Measurements from ENCODE around the gene TMEM178B. TPM values are rescaled to one million over a fixed set of nuclear protein-coding genes. Genes with fewer than 3 reads are reported as not detected.
A peak's percentile ranks its signal among the peaks of the same experiment; 100 is the strongest.

The TMEM178B gene
- total and polyA plus RNA-seq, 2 donors (not counting 1 experiment from before 2014, with no cell fraction given) = 0.28 to 0.96 TPM

GRCh38 chr7:141071260-141071854, 2.5 kb upstream of the TMEM178B start:
- H3K4me1 Mint-ChIP-seq = peaks cover 25% of the 10 kb centered on the region
- TF ChIP-seq EZH2 (IDR thresholded peaks at IDR 0.05; ENCODE audit: borderline replicate concordance, insufficient read depth, low read depth, low read length, poor library complexity, severe bottlenecking) (no peak), CTCF (IDR thresholded peaks at IDR 0.05) (no peak)
- H3K27me3 Mint-ChIP-seq = peaks cover 41% of the 10 kb centered on the region
- Histone ChIP-seq H4K20me1 (ENCODE audit: control insufficient read depth, insufficient read depth, low read length, poor library complexity, severe bottlenecking) (no peaks in the 10 kb centered on the region), H3K27ac (ENCODE audit: low read length in 2 of 2) (no peak overlapping the region), H3K4me2 (replicated peaks; ENCODE audit: low read depth, low read length, poor library complexity, severe bottlenecking) (peak overlapping the region; percentile 79), H3K4me3 (ENCODE audit: control extremely low read depth in 1 of 5, extremely low read depth in 1 of 5, insufficient read depth in 1 of 5, low read depth in 2 of 5, low read length in 4 of 5) (peak overlapping the region in 4 of 5 experiments; percentile 13 to 50 (median 34)), H3K27me3 (replicated peaks in 1 of 4; ENCODE audit: control extremely low read depth in 1 of 4, control insufficient read depth in 3 of 4, insufficient read depth in 4 of 4, low read length in 3 of 4) (peaks cover 0 to 48% (median 32%) of the 10 kb centered on the region in 4 experiments), H3K9me3 (ENCODE audit: control extremely low read depth in 1 of 3, control insufficient read depth in 2 of 3, insufficient read depth in 1 of 3, low read length in 2 of 3) (peaks cover 0 to 9% (median 0%) of the 10 kb centered on the region in 3 donors), H3K9ac (ENCODE audit: low read length) (peak overlapping the region; percentile 23), H3K79me2 (ENCODE audit: control insufficient read depth, insufficient read depth, low read length) (no peaks in the 10 kb centered on the region), H3K4me1 (ENCODE audit: control insufficient read depth in 2 of 2, insufficient read depth in 2 of 2, low read length in 2 of 2) (peaks cover 32 to 35% of the 10 kb centered on the region in 2 donors), H3K36me3 (replicated peaks in 1 of 2; ENCODE audit: control extremely low read depth in 1 of 2, control insufficient read depth in 1 of 2, extremely low read depth in 1 of 2, insufficient read depth in 2 of 2, low read length in 1 of 2) (no peaks in the 10 kb centered on the region), H2AFZ (ENCODE audit: insufficient read depth, low read depth, low read length, poor library complexity, severe bottlenecking) (peak overlapping the region; percentile 40)
- ChIA-PET POLR2A (no interaction called here), CTCF (no interaction called here)
- WGBS (ENCODE audit: insufficient coverage) = 7% methylated on average over 20 of the region's 30 CpGs
- no peak for ATAC-seq (ENCODE audit: low read depth)
- H3K4me3 Mint-ChIP-seq = peak overlapping the region; percentile 85
- intact Hi-C loops (cut with micrococcal nuclease) = loop anchor here (2.0 kb wide), 2 partner anchors 461 to 579 kb away; no protein-coding TSS in a partner anchor
- H3K27ac Mint-ChIP-seq = no peak overlapping the region
- no peaks in the 10 kb centered on the region for H3K9me3 Mint-ChIP-seq (ENCODE audit: insufficient read depth)
- peak; percentile 20 for DNase-seq

GRCh38 chr7:141071855-141072547, 1.9 kb upstream of the TMEM178B start:
- peaks cover 0 to 9% (median 0%) of the 10 kb centered on the region in 3 donors for H3K9me3 ChIP-seq (ENCODE audit: control extremely low read depth in 1 of 3, control insufficient read depth in 2 of 3, insufficient read depth in 1 of 3, low read length in 2 of 3)
- peak overlapping the region; percentile 85 for H3K4me3 Mint-ChIP-seq
- H3K79me2 ChIP-seq (ENCODE audit: control insufficient read depth, insufficient read depth, low read length) = no peaks in the 10 kb centered on the region
- no peaks in the 10 kb centered on the region for H4K20me1 ChIP-seq (ENCODE audit: control insufficient read depth, insufficient read depth, low read length, poor library complexity, severe bottlenecking)
- POLR2A ChIA-PET = no interaction called here
- CTCF ChIA-PET = interaction anchor here (0.8 to 1.1 kb wide), 2 partner anchors 461 to 578 kb away, joined by 3 read pairs; no protein-coding TSS in a partner anchor
- WGBS (ENCODE audit: insufficient coverage) = 8% methylated on average over 8 of the region's 21 CpGs
- H3K27ac Mint-ChIP-seq = no peak overlapping the region
- H3K4me1 Mint-ChIP-seq = peaks cover 25% of the 10 kb centered on the region
- peak overlapping the region; percentile 79 for H3K4me2 ChIP-seq (replicated peaks; ENCODE audit: low read depth, low read length, poor library complexity, severe bottlenecking)
- H3K4me1 ChIP-seq (ENCODE audit: control insufficient read depth in 2 of 2, insufficient read depth in 2 of 2, low read length in 2 of 2) = peaks cover 32 to 35% of the 10 kb centered on the region in 2 donors
- no peaks in the 10 kb centered on the region for H3K36me3 ChIP-seq (replicated peaks in 1 of 2; ENCODE audit: control extremely low read depth in 1 of 2, control insufficient read depth in 1 of 2, extremely low read depth in 1 of 2, insufficient read depth in 2 of 2, low read length in 1 of 2)
- intact Hi-C loops (cut with micrococcal nuclease) = loop anchor here (2.0 kb wide), 2 partner anchors 461 to 579 kb away; no protein-coding TSS in a partner anchor
- no peak for DNase-seq
- no peak overlapping the region for H3K27ac ChIP-seq (ENCODE audit: low read length in 2 of 2)
- H3K9me3 Mint-ChIP-seq (ENCODE audit: insufficient read depth) = no peaks in the 10 kb centered on the region
- peaks cover 41% of the 10 kb centered on the region for H3K27me3 Mint-ChIP-seq
- H3K27me3 ChIP-seq (replicated peaks in 1 of 4; ENCODE audit: control extremely low read depth in 1 of 4, control insufficient read depth in 3 of 4, insufficient read depth in 4 of 4, low read length in 3 of 4) = peaks cover 0 to 48% (median 32%) of the 10 kb centered on the region in 4 experiments
- no peak for ATAC-seq (ENCODE audit: low read depth)
- peak overlapping the region; percentile 23 for H3K9ac ChIP-seq (ENCODE audit: low read length)
- TF ChIP-seq CTCF (IDR thresholded peaks at IDR 0.05) (no peak), EZH2 (IDR thresholded peaks at IDR 0.05; ENCODE audit: borderline replicate concordance, insufficient read depth, low read depth, low read length, poor library complexity, severe bottlenecking) (no peak)
- H2AFZ ChIP-seq (ENCODE audit: insufficient read depth, low read depth, low read length, poor library complexity, severe bottlenecking) = peak overlapping the region; percentile 40
- peak overlapping the region in 3 of 5 experiments; percentile 27 to 50 (median 42) for H3K4me3 ChIP-seq (ENCODE audit: control extremely low read depth in 1 of 5, extremely low read depth in 1 of 5, insufficient read depth in 1 of 5, low read depth in 2 of 5, low read length in 4 of 5)

Data from B cell (primary cell).